Renal pelvis (tissue), 4 donors: ENCODE results near the gene ZNF672. TPM values are rescaled to one million over a fixed set of nuclear protein-coding genes. Genes with fewer than 3 reads are reported as not detected.
"Not testable (repeated sequence)": the region's sequence is repeated elsewhere in the genome, so short reads cannot be mapped to it uniquely, and the experiment has no call there.

Source experiments
- DNase-seq: peaks from one replicate; pipeline ENCODE4 v3.0.0-alpha.2; 2013
- polyA plus RNA-seq, 3 donors: library from polyadenylated mRNA; unstranded; fragments of 120-200 nt; gene quantifications; one replicate each; pipeline ENCODE4 v1.2.1, GENCODE V29; 2013; ENCODE audit not compliant: insufficient read length in 3 of 3

The ZNF672 gene
- polyA plus RNA-seq, 3 donors, result 24.0 to 30.8 (median 27.0) TPM

- DNase-seq, result no peak
Measured at GRCh38 chr1:248881261-248881660, 43.2 kb downstream of the ZNF672 start.

GRCh38 chr1:248882427-248882826 lies 44.4 kb downstream of the ZNF672 start:
- not testable (repeated sequence) for DNase-seq

- no peak for DNase-seq
Measured at GRCh38 chr1:248884632-248885295, 46.7 kb downstream of the ZNF672 start.

GRCh38 chr1:248885646-248886045 lies 47.6 kb downstream of the ZNF672 start:
- no peak for DNase-seq

GRCh38 chr1:248886237-248886895 lies 48.3 kb downstream of the ZNF672 start:
- no peak for DNase-seq

- DNase-seq, result not testable (repeated sequence)
Measured at GRCh38 chr1:248889914-248890243, 51.9 kb downstream of the ZNF672 start.

- DNase-seq, result no peak
Measured at GRCh38 chr1:248890549-248891498, 52.8 kb downstream of the ZNF672 start.

- DNase-seq, result no peak
Measured at GRCh38 chr1:248891758-248892157, 53.7 kb downstream of the ZNF672 start.

GRCh38 chr1:248892590-248892989 lies 54.6 kb downstream of the ZNF672 start:
- no peak for DNase-seq

- DNase-seq, result no peak
Measured at GRCh38 chr1:248894837-248895236, 56.8 kb downstream of the ZNF672 start.

- no peak for DNase-seq
Measured at GRCh38 chr1:248897412-248898337, 59.7 kb downstream of the ZNF672 start.

Other genes with a start within 250 kb of the ZNF672 start
- gene OR2T10, start 240.5 kb upstream of the ZNF672 start, polyA plus RNA-seq, result under 1 TPM in 2 of 3 donors, not detected in 1; 0.04 to 0.36 TPM
- gene OR2T11, start 203.1 kb upstream of the ZNF672 start, polyA plus RNA-seq, result under 1 TPM in 1 of 3 donors, not detected in 2; 0.04 TPM
- gene OR2T35, start 192.9 kb upstream of the ZNF672 start, polyA plus RNA-seq, result not detected
- gene OR2T27, start 182.7 kb upstream of the ZNF672 start, polyA plus RNA-seq, result not detected
- gene OR14I1, start 135.5 kb upstream of the ZNF672 start, polyA plus RNA-seq, result not detected
- not detected for gene LYPD8, start 82.5 kb upstream of the ZNF672 start, polyA plus RNA-seq
- gene SH3BP5L, start 12.3 kb upstream of the ZNF672 start, polyA plus RNA-seq, result 10 to 100 TPM; 30.3 to 32.5 (median 30.6) TPM
- 10 to 100 TPM; 45.7 to 59.7 (median 56.0) TPM for gene ZNF692, start 20.9 kb downstream of the ZNF672 start, polyA plus RNA-seq
- gene PGBD2, start 68.0 kb downstream of the ZNF672 start, polyA plus RNA-seq, result 10 to 100 TPM; 11.1 to 13.2 (median 13.0) TPM